Stimulated activated naive CD4-positive, alpha-beta T cell treated with Interleukin-2 at 50 U/mL for 16 hours (primary cell): Measurements from ENCODE around the gene FHIT.

Source experiments
- DNase-seq: peaks from one replicate; lab custom pipeline; 2025; lab: John Stamatoyannopoulos, UW

The FHIT gene

GRCh38 chr3:60102154-60102553 lies 1149.1 kb downstream of the FHIT start:
- no peak for DNase-seq

- no peak for DNase-seq
Measured at GRCh38 chr3:60101621-60102020, 1149.6 kb downstream of the FHIT start.

GRCh38 chr3:60096403-60096802 lies 1154.8 kb downstream of the FHIT start:
- no peak for DNase-seq

GRCh38 chr3:60095930-60096329 lies 1155.3 kb downstream of the FHIT start:
- no peak for DNase-seq

- no peak for DNase-seq
Measured at GRCh38 chr3:60095516-60095915, 1155.7 kb downstream of the FHIT start.

DNA sequence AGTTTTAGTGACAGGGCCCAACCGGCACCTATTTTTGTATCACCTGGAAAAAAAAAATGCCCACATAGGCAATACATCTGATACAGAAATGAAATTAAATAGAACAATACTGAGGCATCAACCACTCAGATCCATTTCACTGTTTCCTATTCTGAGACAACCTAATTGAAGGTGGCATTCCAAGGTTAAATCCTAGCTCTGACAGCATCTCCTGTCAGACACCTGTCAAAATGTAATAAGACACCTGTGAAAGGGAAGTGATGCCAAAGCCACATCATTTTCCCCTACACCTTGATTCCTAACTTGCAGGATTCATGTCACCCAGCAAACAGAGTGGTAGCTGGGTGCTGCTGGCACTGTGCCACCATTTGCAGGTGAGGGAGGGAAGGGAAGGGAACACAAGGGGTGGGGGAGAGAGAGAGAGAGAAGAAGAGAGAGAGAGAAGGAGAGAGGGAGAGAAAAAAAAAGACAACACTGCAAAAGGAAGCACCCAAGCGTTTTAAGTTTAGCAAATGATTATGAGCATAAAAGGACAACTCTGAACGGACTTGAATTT lies 1156.8 kb downstream of the FHIT start:
- DNase-seq, result no peak

DNA sequence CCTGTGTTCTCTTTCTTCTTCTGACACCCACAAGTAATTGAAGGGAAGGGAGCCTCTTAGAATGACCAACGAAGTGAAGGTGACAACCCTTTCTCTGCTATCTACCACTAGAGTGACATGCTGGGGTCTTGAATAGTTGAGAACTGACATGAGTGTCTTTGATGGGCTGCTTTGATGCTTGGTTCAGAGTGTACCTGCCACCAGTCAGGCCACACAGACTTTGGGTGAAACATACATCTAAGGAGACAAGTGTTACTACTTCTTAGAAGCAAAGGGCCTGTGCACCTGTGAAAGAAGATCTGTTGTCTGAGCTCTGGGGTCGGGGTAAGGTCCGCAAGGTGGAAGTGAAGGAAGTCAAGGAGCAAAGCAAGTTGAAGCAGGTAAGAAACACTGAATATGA lies 1160.7 kb downstream of the FHIT start:
- DNase-seq, result no peak

- DNase-seq, result peak; percentile 18
Measured at GRCh38 chr3:60086811-60087210, 1164.4 kb downstream of the FHIT start.

GRCh38 chr3:60085649-60086048 lies 1165.6 kb downstream of the FHIT start:
- DNase-seq, result no peak

- no peak for DNase-seq
Measured at GRCh38 chr3:60081381-60082095, 1169.7 kb downstream of the FHIT start.

- DNase-seq, result no peak
Measured at GRCh38 chr3:60080648-60081047, 1170.6 kb downstream of the FHIT start.

- DNase-seq, result no peak
Measured at GRCh38 chr3:60079076-60079475, 1172.2 kb downstream of the FHIT start.

DNA sequence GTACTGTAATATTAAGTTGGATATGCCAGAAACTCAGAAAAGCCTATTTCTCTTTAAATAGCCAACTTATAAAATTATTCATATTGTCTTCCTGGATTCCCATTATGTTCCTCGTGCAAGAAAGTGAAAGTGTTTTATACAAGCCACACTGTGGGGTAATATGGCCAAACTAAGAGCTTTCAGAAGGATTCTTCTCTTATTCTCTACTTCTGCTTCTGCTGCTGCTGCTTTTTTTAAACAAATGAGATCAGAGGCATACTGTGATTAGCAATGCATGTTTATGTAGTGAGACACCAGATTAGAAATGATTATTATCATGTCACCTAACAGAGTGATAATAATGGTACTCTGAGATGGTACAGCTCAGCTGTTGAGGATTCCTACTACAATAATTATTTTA lies 1174.9 kb downstream of the FHIT start:
- DNase-seq, result no peak

GRCh38 chr3:60073942-60074341 lies 1177.3 kb downstream of the FHIT start:
- DNase-seq, result no peak

DNA sequence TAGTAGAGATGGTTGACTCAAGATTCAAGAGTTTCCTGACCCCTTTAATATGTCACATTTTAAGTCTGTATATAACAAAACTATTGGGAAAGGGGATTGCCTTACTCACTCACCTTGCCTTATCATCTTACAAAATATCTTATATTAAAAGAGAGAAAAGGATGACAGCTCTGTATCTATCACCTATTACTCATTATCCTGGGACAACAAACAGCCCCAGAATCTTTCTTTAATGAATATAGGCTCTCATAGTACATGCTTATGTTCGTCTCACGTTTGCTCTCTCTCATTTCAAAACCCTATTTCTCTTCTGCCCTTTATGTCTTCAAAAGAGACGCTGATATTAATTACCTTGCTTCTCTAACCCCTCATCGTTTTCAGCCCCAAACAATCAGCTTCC lies 1178.0 kb downstream of the FHIT start:
- DNase-seq, result no peak

DNA sequence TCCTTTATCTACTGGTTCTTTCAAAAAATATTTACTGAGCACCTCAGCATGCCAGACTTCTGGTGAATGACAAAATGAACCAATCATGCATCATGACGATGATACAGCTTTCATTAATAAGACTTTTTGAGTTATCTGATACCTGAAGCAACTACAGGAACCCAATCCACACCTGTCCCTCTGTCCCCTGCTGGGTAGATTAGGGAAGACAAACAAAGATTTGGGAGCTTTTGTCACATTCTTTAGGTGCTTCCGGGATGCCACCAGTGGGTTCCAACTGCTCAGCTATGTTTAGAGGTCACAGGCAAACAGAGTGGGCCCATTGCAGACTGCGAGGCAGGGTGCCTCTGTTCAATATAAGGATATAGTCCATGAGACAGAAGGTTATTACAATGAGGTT lies 1180.9 kb downstream of the FHIT start:
- no peak for DNase-seq

DNA sequence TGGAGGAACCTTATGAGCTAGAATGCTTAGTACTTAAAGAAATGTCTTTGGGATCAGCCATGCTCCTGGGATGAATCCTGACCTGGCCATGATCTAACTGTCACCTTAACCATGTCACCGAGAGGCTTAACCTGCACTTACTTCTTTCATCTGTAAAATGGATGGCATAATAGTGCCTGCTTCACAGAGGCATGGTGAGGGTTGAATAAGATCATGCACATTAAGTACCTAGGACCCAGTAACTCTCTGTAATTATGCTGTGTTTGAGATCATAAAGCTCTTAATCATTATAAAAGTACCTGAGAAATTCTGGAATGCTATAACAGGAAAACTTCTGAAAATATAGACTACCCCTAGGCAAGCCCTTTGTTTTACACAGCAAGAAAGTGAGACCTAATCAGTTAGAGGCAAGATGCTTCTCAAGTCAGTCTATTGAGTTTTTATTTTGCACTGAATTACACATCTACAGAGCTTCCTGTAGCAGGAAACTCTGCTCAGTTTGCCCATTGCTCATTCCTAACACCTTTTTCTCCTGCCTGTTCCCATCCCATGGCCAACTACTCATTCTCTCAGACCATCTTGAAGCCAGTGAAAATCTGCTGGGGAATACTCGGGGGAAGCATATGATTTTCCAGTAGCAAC lies 1185.9 kb downstream of the FHIT start:
- DNase-seq, result no peak

DNA sequence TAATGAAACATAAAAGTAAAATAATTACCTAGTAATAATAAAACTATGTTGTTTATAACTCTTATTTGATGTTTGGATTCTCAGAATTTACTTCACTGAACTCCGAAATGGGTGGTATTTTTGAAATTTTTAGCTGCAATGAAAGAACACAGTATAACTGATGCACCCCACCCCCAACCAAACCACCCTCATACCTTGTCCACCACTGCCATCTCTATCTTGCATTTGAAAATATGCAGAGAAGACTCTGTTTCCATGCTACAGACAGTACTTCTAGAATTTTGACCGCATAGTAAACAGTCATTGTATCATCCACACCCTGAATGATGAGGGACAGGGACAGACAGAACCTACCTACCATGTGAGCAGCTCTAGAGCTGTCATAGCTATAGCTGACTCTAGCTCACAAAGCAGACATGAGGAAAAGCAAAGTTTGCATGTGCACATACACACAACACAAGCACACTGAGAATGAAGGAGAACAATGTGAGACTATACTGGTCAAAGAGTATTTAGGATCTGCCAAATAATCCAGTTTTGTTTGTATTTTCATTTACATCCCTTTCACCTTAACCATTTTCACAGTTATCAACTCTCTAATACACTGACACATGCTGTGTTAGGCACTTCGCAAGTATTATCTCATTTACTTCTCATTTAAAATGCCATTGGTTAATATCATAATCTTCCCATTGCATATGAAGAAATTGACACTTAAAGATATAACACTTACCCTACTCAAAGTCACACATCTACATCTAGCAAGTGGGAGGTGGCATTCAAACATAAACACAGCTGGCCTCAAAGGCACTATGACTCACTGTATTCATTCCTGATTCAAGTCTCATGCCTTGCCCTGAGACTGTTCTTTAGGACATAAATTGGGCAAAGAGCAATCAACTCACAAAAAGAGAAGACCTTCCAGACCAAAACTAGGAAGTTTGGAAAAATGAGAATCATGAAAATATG lies 1186.8 kb downstream of the FHIT start:
- DNase-seq, result no peak

DNA sequence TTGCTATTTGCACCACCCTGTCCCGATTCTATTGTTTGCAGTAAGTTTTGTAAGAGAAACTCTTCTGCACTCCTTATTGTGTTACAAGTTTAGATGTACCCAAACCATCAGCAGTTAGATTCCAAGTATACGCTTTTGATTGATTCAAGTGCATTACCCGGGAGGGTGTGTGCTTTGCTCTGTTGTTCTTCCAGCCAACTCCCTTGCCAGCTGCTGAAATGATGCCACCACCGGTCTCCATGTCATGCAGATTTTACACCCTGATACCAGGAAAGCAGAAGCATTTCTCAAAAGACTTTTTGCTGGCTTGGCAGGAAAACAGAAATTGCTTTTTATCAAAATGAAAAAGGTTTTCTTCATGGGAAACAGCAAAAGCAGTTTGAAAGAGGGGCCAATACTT lies 1194.8 kb downstream of the FHIT start:
- no peak for DNase-seq

- no peak for DNase-seq
Measured at GRCh38 chr3:60055765-60056164, 1195.5 kb downstream of the FHIT start.

DNA sequence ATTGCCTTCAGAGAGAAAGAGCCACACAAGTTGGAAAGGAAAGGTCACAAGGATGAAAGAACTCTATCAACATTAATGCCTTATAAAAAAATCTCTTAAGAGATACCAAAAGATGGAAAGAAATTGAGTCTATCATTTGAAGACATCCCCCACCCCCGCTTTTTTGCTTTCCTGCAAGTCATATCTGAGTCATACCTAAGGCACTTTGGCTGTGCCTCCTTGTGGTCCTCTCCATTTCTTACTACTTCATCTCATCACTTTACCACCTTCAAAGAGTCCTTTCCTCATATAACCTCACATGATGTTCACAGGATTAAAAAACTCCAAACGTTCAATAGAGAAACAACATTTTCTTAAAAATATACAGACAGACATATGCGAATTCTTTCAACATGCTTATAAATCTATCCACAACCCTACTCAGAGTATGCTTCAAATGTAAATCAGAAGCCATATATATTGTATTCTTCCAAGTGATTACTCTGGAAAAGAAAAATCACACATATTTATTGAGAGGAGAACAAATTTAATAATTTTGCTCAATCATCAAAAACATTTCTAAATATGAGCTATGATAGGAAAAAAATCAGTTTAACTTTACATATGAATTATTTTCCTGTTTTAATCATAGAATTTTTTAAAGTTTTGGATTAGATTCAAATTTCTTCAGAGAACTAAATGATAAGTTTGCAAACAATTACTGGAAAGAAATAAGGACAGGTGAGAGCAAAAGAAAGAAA lies 1197.6 kb downstream of the FHIT start:
- DNase-seq, result peak; percentile 41

DNA sequence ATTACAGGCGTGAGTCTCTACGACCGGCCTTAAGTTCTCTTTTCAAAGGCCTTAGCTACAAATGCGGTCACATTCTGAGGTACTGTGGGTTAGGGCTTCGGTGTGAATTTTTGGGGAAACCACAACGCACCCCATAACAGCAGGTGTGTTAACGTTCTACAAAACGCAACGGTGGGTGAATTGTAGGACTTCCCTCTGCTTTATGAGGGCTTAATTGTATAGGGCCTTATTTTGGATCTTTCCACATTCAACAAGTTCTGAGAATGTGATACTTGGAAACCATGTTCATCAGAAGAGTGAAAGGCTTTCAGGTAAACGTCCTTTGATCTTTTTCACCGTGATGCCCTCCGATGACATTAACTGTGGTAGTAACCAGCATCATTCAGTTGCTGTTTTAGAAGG lies 1202.8 kb downstream of the FHIT start:
- no peak for DNase-seq
